Subcutaneous abdominal adipose tissue (tissue), 5 donors: Measurements from ENCODE around the gene PDZD2.

Experiments used
- H3K27ac ChIP-seq: one replicate; pipeline ENCODE4 v1.7.0; 2013; ENCODE audit warnings: low read depth, mild to moderate bottlenecking, inconsistent platforms, low read length, moderate library complexity
- H3K27me3 ChIP-seq, 5 donors: one replicate each; pipeline ENCODE4 v1.7.0; 2013; ENCODE audit warnings: low read length in 5 of 5, inconsistent platforms in 1 of 5; ENCODE audit not compliant: control insufficient read depth in 5 of 5, insufficient read depth in 4 of 5
- H3K36me3 ChIP-seq, 5 donors: one replicate each; pipeline ENCODE4 v1.7.0; 2013; ENCODE audit warnings: low read length in 5 of 5; ENCODE audit not compliant: control insufficient read depth in 5 of 5, insufficient read depth in 5 of 5
- H3K4me1 ChIP-seq, 5 donors: one replicate each; pipeline ENCODE4 v1.7.0; 2013; ENCODE audit warnings: low read length in 5 of 5, mild to moderate bottlenecking in 3 of 5, moderate library complexity in 1 of 5; ENCODE audit not compliant: control insufficient read depth in 5 of 5, insufficient read depth in 5 of 5
- H3K4me3 ChIP-seq, 5 donors: one replicate each; pipeline ENCODE4 v1.7.0; 2013; ENCODE audit warnings: low read length in 5 of 5, low read depth in 1 of 5
- H3K9ac ChIP-seq, 5 donors: one replicate each; pipeline ENCODE4 v1.7.0; 2013; ENCODE audit warnings: low read length in 5 of 5, mild to moderate bottlenecking in 4 of 5, moderate library complexity in 3 of 5
- H3K9me3 ChIP-seq, 5 donors: one replicate each; pipeline ENCODE4 v1.7.0; 2013; ENCODE audit warnings: low read length in 5 of 5; ENCODE audit not compliant: control insufficient read depth in 5 of 5
- donor health status: healthy.
- donor health status: healthy.
- donor health status: healthy.
- donor health status: healthy.
- donor health status: healthy.

PDZD2 gene

GRCh38 chr5:32055891-32056866, 417.2 kb downstream of the PDZD2 start:
- H3K9ac ChIP-seq, result no peak overlapping the region
- H3K4me3 ChIP-seq, result no peak overlapping the region
- H3K27ac ChIP-seq, result peak overlapping the region; percentile 64
- peaks cover 0 to 27% (median 23%) of the 10 kb centered on the region in 5 donors for H3K4me1 ChIP-seq
- H3K9me3 ChIP-seq, result no peaks in the 10 kb centered on the region
- no peaks in the 10 kb centered on the region for H3K27me3 ChIP-seq
- H3K36me3 ChIP-seq, result peaks cover 11 to 47% (median 27%) of the 10 kb centered on the region in 5 donors

GRCh38 chr5:32057187-32058096, 418.5 kb downstream of the PDZD2 start:
- no peak overlapping the region for H3K4me3 ChIP-seq
- no peaks in the 10 kb centered on the region for H3K9me3 ChIP-seq
- H3K4me1 ChIP-seq, result peaks cover 0 to 27% (median 23%) of the 10 kb centered on the region in 5 donors
- H3K36me3 ChIP-seq, result peaks cover 12 to 47% (median 26%) of the 10 kb centered on the region in 5 donors
- H3K27me3 ChIP-seq, result no peaks in the 10 kb centered on the region
- no peak overlapping the region for H3K9ac ChIP-seq
- peak overlapping the region; percentile 64 for H3K27ac ChIP-seq

GRCh38 chr5:32058101-32058500, 419.2 kb downstream of the PDZD2 start:
- peaks cover 0 to 27% (median 23%) of the 10 kb centered on the region in 5 donors for H3K4me1 ChIP-seq
- H3K36me3 ChIP-seq, result peaks cover 11 to 46% (median 24%) of the 10 kb centered on the region in 5 donors
- no peaks in the 10 kb centered on the region for H3K27me3 ChIP-seq
- H3K9ac ChIP-seq, result no peak overlapping the region
- peak overlapping the region; percentile 64 for H3K27ac ChIP-seq
- H3K9me3 ChIP-seq, result no peaks in the 10 kb centered on the region
- H3K4me3 ChIP-seq, result no peak overlapping the region

GRCh38 chr5:32058997-32059396, 420.1 kb downstream of the PDZD2 start:
- Histone ChIP-seq H3K27ac (peak overlapping the region; percentile 64), H3K4me1 (peaks cover 0 to 27% (median 23%) of the 10 kb centered on the region in 5 donors), H3K27me3 (no peaks in the 10 kb centered on the region), H3K4me3 (no peak overlapping the region), H3K9me3 (no peaks in the 10 kb centered on the region), H3K36me3 (peaks cover 7 to 46% (median 23%) of the 10 kb centered on the region in 5 donors), H3K9ac (no peak overlapping the region)

- peaks cover 0 to 27% (median 23%) of the 10 kb centered on the region in 5 donors for H3K4me1 ChIP-seq
Measured at GRCh38 chr5:32059761-32060530, 421.0 kb downstream of the PDZD2 start.

GRCh38 chr5:32061236-32061635, 422.3 kb downstream of the PDZD2 start:
- H3K27ac ChIP-seq, result no peak overlapping the region
- no peak overlapping the region for H3K9ac ChIP-seq
- no peaks in the 10 kb centered on the region for H3K27me3 ChIP-seq
- H3K9me3 ChIP-seq, result no peaks in the 10 kb centered on the region
- H3K36me3 ChIP-seq, result peaks cover 8 to 38% (median 29%) of the 10 kb centered on the region in 5 donors
- H3K4me3 ChIP-seq, result no peak overlapping the region
- H3K4me1 ChIP-seq, result peaks cover 0 to 19% (median 15%) of the 10 kb centered on the region in 5 donors

More at GRCh38 chr5:32059761-32060530, 421.0 kb downstream of the PDZD2 start:
- peak overlapping the region; percentile 25 for H3K27ac ChIP-seq
- H3K9ac ChIP-seq, result no peak overlapping the region
- H3K9me3 ChIP-seq, result no peaks in the 10 kb centered on the region
- H3K36me3 ChIP-seq, result peaks cover 7 to 42% (median 23%) of the 10 kb centered on the region in 5 donors
- H3K4me3 ChIP-seq, result no peak overlapping the region
- H3K27me3 ChIP-seq, result no peaks in the 10 kb centered on the region

- no peaks in the 10 kb centered on the region for H3K9me3 ChIP-seq
- H3K4me3 ChIP-seq, result no peak overlapping the region
- H3K9ac ChIP-seq, result no peak overlapping the region
- no peaks in the 10 kb centered on the region for H3K27me3 ChIP-seq
- peaks cover 18 to 51% (median 43%) of the 10 kb centered on the region in 5 donors for H3K36me3 ChIP-seq
- H3K27ac ChIP-seq, result no peak overlapping the region
- peaks cover 0 to 12% (median 0%) of the 10 kb centered on the region in 5 donors for H3K4me1 ChIP-seq
Measured at GRCh38 chr5:32066448-32066847, 427.5 kb downstream of the PDZD2 start.

GRCh38 chr5:32067774-32068470, 429.0 kb downstream of the PDZD2 start:
- no peaks in the 10 kb centered on the region for H3K27me3 ChIP-seq
- H3K9me3 ChIP-seq, result no peaks in the 10 kb centered on the region
- H3K4me3 ChIP-seq, result no peak overlapping the region
- H3K27ac ChIP-seq, result no peak overlapping the region
- H3K36me3 ChIP-seq, result peaks cover 25 to 58% (median 49%) of the 10 kb centered on the region in 5 donors
- no peak overlapping the region for H3K9ac ChIP-seq
- peaks cover 0 to 17% (median 0%) of the 10 kb centered on the region in 5 donors for H3K4me1 ChIP-seq

- Histone ChIP-seq H3K9me3 (no peaks in the 10 kb centered on the region), H3K4me1 (peaks cover 0 to 17% (median 0%) of the 10 kb centered on the region in 5 donors), H3K36me3 (peaks cover 24 to 58% (median 49%) of the 10 kb centered on the region in 5 donors), H3K27me3 (no peaks in the 10 kb centered on the region), H3K4me3 (no peak overlapping the region), H3K9ac (no peak overlapping the region), H3K27ac (no peak overlapping the region)
Measured at GRCh38 chr5:32068561-32068960, 429.6 kb downstream of the PDZD2 start.
